Measurements from ENCODE around the gene MKS1.

MKS1 gene

GRCh38 chr17:58161566-58161965, 57.5 kb downstream of the MKS1 start:
- no peak for DNase-seq (ENCODE audit: low spot score)

DNA sequence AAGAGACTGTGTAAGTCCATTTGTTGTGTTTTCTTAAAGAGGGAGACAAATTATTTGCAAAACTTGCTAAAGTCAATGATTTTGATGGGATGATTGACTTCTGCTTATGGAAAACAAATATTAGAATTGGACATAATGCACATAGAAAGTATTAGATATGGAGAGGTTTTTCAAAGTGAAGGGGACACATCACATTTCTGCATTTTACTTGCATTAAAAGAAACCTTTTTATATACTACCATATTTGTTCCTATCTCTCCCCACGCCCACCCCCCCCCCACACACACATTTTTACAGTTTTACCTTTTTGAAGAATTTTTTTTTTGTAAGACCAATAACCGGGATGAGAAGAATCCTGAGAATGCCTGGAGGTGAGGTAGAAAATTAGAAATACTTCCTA, 60.9 kb downstream of the MKS1 start:
- DNase-seq (ENCODE audit: low spot score): no peak

GRCh38 chr17:58156839-58157803, 61.9 kb downstream of the MKS1 start:
- no peak for DNase-seq (ENCODE audit: low spot score)
